GM12892 (cell line): ENCODE measurements around the gene SLC8A1.

Experiments used
- DNase-seq: peaks from one replicate; pipeline ENCODE4 v3.0.0; 2011; ENCODE audit not compliant: insufficient read length
- FAIRE-seq: peaks from 2 replicates; lab custom pipeline; 2011; peaks lifted over from hg19 to GRCh38; lab: Jason Lieb, UNC
- POLR2A ChIP-seq: IDR thresholded peaks from 2 replicates; pipeline ENCODE4 v1.6.1; 2011; ENCODE audit warnings: low read depth, low read length, control low read depth
- POLR2AphosphoS5 ChIP-seq: IDR thresholded peaks from 2 replicates; pipeline ENCODE4 v1.6.1; 2011; ENCODE audit warnings: low read depth, low read length, control low read depth
- TAF1 ChIP-seq: IDR thresholded peaks from 2 replicates; pipeline ENCODE4 v1.6.1; 2011; ENCODE audit warnings: low read depth, mild to moderate bottlenecking, control low read depth, low read length, borderline replicate concordance

The SLC8A1 gene

DNA sequence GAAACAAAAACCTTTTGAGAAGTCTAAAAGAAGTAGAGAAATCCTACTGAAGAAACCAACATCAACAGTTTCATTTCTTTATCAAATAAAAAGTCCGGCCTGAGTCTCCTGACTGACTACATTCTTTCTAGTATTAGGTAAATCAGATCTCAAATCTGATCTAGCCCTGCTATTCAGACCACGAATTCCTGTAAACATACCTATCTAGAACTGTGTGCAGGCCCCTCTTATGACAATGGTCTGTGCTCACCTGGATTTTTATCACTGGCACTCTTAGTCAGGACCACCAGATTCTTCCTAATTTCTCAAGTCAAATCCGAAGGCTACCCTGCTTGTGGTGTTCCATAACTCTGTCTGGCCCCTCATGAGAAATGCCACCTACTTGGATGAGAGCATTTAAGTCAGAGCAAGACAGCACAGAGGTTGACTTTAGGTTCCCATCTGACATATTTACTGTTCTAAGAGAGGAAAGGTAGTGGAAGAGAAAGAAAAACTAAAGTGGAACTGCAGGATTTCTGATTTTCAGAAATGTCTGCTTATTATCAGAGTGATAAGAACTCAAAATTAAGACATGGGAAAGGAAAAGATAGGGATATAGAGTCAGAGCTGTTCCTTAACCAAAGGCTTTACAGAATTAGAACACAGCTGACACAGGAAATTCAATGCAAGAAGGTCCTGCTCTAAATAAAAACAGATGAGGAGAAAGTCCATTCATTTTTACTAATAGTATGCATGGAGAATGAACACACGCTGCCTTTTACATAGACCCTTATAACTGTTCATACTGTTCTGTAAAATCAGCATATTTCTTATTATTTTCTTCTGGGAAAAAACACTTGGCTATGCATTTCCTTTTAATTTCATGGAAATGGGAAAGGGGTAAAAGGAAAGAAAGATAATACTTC, 56.5 kb downstream of the SLC8A1 start:
- DNase-seq (no peak), FAIRE-seq (no peak)
- TF ChIP-seq TAF1 (no peak), POLR2A (no peak), POLR2AphosphoS5 (no peak)

DNA sequence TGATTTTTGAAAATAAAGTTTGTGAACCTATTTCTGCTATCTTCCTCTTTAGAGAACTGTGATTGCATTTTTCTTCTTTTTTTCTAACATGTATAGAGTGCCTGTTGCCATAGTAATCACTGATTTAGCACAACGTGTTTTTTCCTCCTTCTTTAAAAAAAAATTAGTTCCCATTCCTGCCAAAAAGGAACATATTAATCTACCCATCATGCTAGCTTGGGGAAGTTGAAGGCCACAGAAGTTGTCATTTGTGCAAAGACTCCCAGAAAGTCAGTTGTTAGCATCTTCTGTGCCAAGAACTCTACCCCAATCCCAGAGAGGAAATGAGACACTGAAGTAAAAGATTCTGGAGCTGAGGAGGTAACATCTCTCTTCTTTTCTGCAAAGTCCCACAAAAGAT, 57.3 kb downstream of the SLC8A1 start:
- TF ChIP-seq POLR2A (no peak), TAF1 (no peak), POLR2AphosphoS5 (no peak)
- no peak for DNase-seq
- FAIRE-seq, result no peak

DNA sequence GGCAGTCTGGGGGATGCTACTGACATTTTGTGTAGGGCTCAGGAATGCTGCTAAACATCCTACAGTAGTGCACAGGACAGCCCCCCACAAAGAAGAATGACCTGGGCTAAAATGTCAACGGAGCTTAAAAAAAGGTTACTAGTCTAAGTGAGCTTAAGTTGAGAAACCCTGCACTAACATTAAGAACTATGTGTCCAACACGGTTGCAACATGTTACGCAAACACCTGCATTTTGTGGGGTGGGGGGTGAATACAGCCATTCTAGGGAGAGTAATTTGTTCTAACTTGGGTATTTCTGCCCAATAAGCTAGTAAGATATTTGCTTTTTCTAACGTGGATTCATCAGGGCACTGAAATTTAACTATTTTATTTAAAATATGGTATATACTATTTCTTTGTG, 57.9 kb downstream of the SLC8A1 start:
- no peak for TF ChIP-seq TAF1
- TF ChIP-seq POLR2A, result no peak
- no peak for TF ChIP-seq POLR2AphosphoS5
- FAIRE-seq, result no peak
- no peak for DNase-seq

DNA sequence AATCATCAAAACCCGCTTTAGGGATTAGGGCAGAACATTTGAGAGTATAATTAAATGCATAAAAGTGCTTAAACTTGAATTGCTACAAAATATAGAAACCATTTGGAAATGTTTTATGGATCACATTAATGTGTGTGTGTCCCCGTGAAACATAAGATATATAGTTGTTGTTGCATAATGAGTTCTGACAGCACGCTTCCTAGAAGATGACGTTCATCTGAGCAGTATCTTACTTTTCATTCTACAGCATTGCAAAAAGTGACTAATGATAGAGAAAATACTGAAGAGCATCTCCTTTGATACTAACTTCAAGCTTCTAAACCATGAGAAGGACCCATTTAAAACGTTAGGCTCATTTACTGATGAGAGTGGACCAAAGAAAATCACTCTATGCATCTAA, 63.7 kb downstream of the SLC8A1 start:
- FAIRE-seq, result no peak
- DNase-seq, result no peak
- TF ChIP-seq TAF1 (no peak), POLR2AphosphoS5 (no peak), POLR2A (no peak)

DNA sequence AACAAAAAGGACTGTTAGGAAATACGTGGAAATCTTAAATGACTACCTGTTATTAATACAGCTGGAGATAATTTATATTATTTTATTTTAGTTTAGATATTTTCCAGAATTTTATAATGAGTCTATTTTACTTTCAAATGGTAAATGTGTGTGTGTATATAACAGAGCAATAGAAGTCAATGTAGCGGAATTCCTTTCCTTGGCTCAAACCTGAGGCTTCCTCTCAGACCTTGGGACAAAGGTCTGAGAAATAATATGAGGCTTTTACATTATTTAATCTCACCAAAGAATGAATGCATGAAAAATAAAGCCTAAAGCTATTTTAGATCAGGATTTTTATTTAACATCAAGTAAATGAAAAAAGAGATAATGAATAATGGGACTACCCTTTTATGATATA, 65.7 kb downstream of the SLC8A1 start:
- no peak for FAIRE-seq
- no peak for DNase-seq
- no peak for TF ChIP-seq POLR2AphosphoS5
- no peak for TF ChIP-seq POLR2A
- TF ChIP-seq TAF1, result no peak

DNA sequence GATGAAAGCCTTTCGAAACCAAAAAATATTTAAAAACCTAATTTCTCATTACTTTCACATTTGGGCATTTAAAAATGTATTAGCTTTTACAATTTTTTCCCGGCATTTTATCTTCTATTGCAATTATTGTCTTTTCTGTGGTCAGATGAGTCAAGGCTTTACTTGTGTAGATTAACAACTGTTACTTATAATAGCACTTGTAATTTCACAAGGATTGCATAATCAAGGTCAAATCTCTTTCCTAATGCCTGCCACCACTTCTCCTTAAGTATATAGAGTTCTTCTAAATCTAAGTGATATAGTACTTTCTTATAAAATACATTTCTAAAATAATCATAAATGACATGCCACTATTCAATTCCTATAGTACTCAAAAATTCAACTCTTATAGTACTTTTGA, 67.2 kb downstream of the SLC8A1 start:
- no peak for TF ChIP-seq TAF1
- no peak for TF ChIP-seq POLR2AphosphoS5
- TF ChIP-seq POLR2A, result no peak
- DNase-seq, result no peak
- FAIRE-seq, result no peak

DNA sequence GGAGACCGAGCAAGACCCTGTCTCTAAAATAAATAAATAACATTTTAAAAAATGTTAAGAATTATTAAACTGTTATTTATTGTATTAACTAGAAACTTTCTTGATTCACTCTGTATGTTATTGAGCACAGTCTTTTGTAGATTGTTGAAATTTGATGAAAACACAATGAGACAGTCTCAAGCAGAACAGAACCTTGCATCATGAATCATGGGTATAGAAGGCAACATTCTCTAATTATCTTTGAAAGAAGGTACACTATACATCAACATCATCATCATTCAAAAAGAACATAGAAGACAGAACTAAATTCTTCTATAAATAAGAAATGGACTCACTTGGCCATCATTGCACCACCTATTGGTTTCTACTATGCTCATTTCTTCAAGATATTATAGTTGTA, 67.7 kb downstream of the SLC8A1 start:
- FAIRE-seq, result no peak

DNA sequence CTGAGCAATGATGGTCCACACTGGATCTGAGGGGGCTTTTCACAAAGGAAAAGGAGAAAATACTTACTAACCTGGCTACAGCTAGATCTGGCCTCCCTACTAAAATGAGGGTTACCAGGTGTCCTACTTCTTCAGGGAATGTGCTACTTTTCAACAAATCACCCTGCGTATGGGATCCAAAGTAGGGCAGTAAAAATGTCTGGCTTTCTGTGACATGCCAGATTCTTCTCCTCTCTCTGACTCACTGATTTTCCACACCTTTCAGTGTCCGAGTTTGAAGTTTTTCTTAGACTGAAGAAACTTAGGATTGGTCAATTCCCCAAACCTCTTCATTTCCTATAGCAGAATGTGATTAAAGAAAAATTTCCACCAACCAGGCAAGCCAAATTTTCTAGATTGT, 71.2 kb downstream of the SLC8A1 start:
- no peak for DNase-seq
- TF ChIP-seq TAF1 (no peak), POLR2A (no peak), POLR2AphosphoS5 (no peak)
- FAIRE-seq, result no peak

More for the DNA sequence above, 67.7 kb downstream of the SLC8A1 start:
- no peak for DNase-seq
- TF ChIP-seq POLR2AphosphoS5 (no peak), POLR2A (no peak), TAF1 (no peak)

DNA sequence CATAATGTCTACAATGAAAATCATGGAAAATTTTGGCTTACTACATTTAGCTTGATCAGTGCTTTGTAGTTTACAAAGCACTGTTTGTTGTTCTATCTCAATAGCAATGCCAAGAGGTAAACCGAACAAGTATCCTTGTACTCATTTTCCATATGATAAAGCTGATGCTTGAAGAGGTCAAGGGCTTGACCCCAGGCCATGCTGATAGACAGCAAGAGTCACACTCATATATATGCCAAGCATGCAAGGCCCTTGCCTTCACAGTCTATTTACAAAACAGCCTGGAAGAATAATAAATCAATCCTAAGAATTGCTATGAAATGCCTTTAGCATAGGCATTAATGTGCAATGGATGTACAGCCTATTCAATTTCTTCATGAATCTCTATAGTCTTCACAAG, 71.8 kb downstream of the SLC8A1 start:
- TF ChIP-seq TAF1 (no peak), POLR2A (no peak), POLR2AphosphoS5 (no peak)
- DNase-seq, result no peak
- no peak for FAIRE-seq

DNA sequence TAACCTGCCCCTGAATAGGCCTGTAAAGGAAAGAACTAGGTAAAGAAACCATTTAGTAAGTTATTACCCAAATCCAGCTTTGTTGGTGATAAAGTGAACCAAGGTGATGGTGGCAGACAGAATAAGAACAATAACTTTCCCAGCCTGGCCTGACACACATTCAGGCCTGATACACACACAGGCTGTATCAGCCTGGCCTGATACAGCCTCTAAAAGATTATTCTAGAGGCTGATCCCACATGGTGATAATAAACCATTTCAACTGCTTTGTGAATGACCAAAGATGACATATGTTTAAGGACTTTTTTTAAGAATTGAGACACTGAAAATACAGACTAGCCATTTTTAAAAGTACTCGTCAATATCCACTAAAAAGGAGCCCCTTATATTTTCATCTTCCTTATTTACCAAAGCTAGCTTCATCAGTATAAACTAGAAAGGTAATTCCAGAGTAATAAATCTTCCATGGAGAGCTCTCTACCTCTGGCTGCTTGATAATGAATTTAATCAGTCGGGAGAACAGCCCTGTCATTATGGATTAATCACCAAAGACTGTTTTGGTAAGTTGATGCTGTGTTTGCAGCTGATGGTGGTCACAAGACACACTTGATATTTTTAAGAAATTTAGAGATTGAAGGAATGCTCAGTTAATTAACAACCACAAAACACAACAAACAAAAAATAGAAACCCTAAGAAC, 77.2 kb downstream of the SLC8A1 start:
- DNase-seq, result no peak
- TF ChIP-seq POLR2AphosphoS5, result no peak
- no peak for TF ChIP-seq TAF1
- no peak for TF ChIP-seq POLR2A
- FAIRE-seq, result no peak

DNA sequence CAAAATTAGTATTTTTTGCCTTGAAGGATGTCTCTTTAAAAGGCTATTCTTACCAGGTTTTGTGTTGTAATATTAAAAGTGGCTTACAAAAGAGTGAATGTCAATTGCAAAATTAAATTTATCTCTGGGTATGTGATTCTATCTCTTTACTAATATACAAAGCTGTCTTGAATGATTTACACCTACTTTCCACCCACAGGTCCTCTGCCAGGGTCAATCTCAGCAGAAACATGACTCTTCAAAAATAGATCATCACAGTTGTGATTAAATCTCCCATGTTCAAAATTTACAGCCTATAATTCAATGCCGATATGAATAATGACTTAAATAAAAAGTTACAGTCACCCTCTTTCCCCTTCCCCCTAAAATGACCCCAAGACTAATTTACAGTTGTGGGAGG, 78.8 kb downstream of the SLC8A1 start:
- no peak for FAIRE-seq
- DNase-seq, result no peak
- no peak for TF ChIP-seq TAF1
